Karpas-422 (cell line): Measurements from ENCODE around the gene DUX4. TPM values are rescaled to one million over a fixed set of nuclear protein-coding genes. Genes with fewer than 3 reads are reported as not detected.
"Not testable (repeated sequence)": the region's sequence is repeated elsewhere in the genome, so short reads cannot be mapped to it uniquely, and the experiment has no call there.

ENCODE experiments used
- DNase-seq: peaks from one replicate; pipeline ENCODE4 v3.0.0-alpha.2; 2015
- H2AFZ ChIP-seq: fragments of 200-600 bp; sonication (generic); 2 replicates; pipeline ENCODE4 v1.6.1; 2014; ENCODE audit warnings: antibody characterized with exemption, low read length, mixed read lengths
- H3K27ac ChIP-seq: fragments of 200-600 bp; sonication (generic); 2 replicates; pipeline ENCODE4 v1.5.1; 2014; ENCODE audit warnings: mild to moderate bottlenecking, low read length, moderate library complexity
- H3K27me3 ChIP-seq: fragments of 200-600 bp; sonication (generic); 2 replicates; pipeline ENCODE4 v1.6.1; 2014; ENCODE audit warnings: low read length, mixed read lengths
- H3K36me3 ChIP-seq: fragments of 200-600 bp; sonication (generic); 2 replicates; pipeline ENCODE4 v1.6.1; 2014; ENCODE audit warnings: low read length, mixed read lengths; ENCODE audit not compliant: insufficient read depth
- H3K4me1 ChIP-seq: fragments of 200-600 bp; sonication (generic); 2 replicates; pipeline ENCODE4 v1.6.1; 2014; ENCODE audit warnings: mild to moderate bottlenecking, low read length, mixed read lengths
- H3K4me2 ChIP-seq: fragments of 200-600 bp; sonication (generic); 2 replicates; pipeline ENCODE4 v1.6.1; 2014; ENCODE audit warnings: low read length, low read depth, mild to moderate bottlenecking; ENCODE audit not compliant: poor library complexity, severe bottlenecking
- H3K4me3 ChIP-seq: fragments of 200-600 bp; sonication (generic); 2 replicates; pipeline ENCODE4 v1.5.1; 2014; ENCODE audit warnings: mild to moderate bottlenecking, antibody characterized with exemption, low read length, mixed read lengths
- H3K79me2 ChIP-seq: fragments of 200-600 bp; sonication (generic); 2 replicates; pipeline ENCODE4 v1.6.1; 2014; ENCODE audit warnings: mild to moderate bottlenecking, low read length, mixed read lengths
- H3K9ac ChIP-seq: fragments of 200-600 bp; sonication (generic); 2 replicates; pipeline ENCODE4 v1.6.0; 2014; ENCODE audit warnings: low read length
- H3K9me2 ChIP-seq: fragments of 200-600 bp; sonication (generic), shearing (Covaris generic); replicated peaks from 2 replicates; pipeline ENCODE4 v1.6.0; 2014; ENCODE audit warnings: mild to moderate bottlenecking, low read length, moderate library complexity; ENCODE audit not compliant: insufficient read depth
- H3K9me3 ChIP-seq: fragments of 300-700, 200-600 bp; sonication (generic); 2 replicates; pipeline ENCODE4 v1.6.1; 2014; ENCODE audit warnings: low read length, mixed read lengths
- H4K20me1 ChIP-seq: fragments of 200-600 bp; sonication (generic); 2 replicates; pipeline ENCODE4 v1.6.1; 2014; ENCODE audit warnings: mild to moderate bottlenecking, antibody characterized with exemption, low read length, low read depth; ENCODE audit not compliant: insufficient read depth
- small RNA-seq: library from RNA; depleted of rRNA; stranded (forward); fragments of <200 nt; gene quantifications from one replicate; pipeline ENCODE3, GENCODE V24; 2014
- total RNA-seq: library from RNA; depleted of rRNA; stranded (reverse); fragments of >200 nt; shearing (Covaris generic); gene quantifications from 2 replicates; pipeline ENCODE4 v1.2.3, GENCODE V29; 2014; ENCODE audit warnings: low replicate concordance; rRNA removed

DUX4 gene
- total RNA-seq, 1 experiment from 2014 or later: not detected

- not testable (repeated sequence) for H2AFZ ChIP-seq, H3K27me3 ChIP-seq, H3K79me2 ChIP-seq, H3K27ac ChIP-seq, H3K4me3 ChIP-seq, H3K4me1 ChIP-seq, H4K20me1 ChIP-seq, DNase-seq, H3K4me2 ChIP-seq, H3K9ac ChIP-seq, H3K9me3 ChIP-seq, H3K36me3 ChIP-seq, H3K9me2 ChIP-seq
Observed at GRCh38 chr4:190203510-190203909, 29.9 kb downstream of the DUX4 start.

Small RNA genes within 50 kb of the gene (small RNA-seq; reads per million reads assigned to genes)
- gene AC215524.1: not detected

Other genes with a start within 250 kb of the DUX4 start
- gene FRG1, start 232.9 kb upstream of the DUX4 start, total RNA-seq: 27.3 and 38.4 TPM in 2 replicates
- gene FRG2, start 146.5 kb upstream of the DUX4 start, total RNA-seq: not detected in 2 replicates
- gene DBET, start 109.3 kb upstream of the DUX4 start, total RNA-seq: not detected in 2 replicates